ENCODE results near the gene KIRREL3.

GRCh38 chr11:126547161-126547560 is 453.4 kb downstream of the KIRREL3 start:
- TF ChIP-seq POLR2A (IDR thresholded peaks at IDR 0.05; ENCODE audit: low read length) (no peak), HES2 (IDR thresholded peaks at IDR 0.05) (no peak)

Data from A549 (cell line).